Sigmoid colon (tissue), 7 donors: ENCODE results near the gene AP4M1. TPM values are rescaled to one million over a fixed set of nuclear protein-coding genes. Genes with fewer than 3 reads are reported as not detected.

Experiments used
- DNase-seq: peaks from one replicate; pipeline ENCODE4 v3.0.0-alpha.2; 2019
- H3K27ac ChIP-seq, 4 donors: fragments of 200-600 bp; sonication (generic); one replicate each; pipeline ENCODE4 v1.5.1; 2016 to 2019; ENCODE audit warnings: mild to moderate bottlenecking in 1 of 4
- H3K27me3 ChIP-seq, 3 donors: fragments of 200-600 bp; sonication (generic); one replicate each; pipeline ENCODE4 v1.5.1; 2019; ENCODE audit warnings: mild to moderate bottlenecking in 1 of 3
- H3K36me3 ChIP-seq, 4 donors: fragments of 200-600 bp; sonication (generic); one replicate each; pipeline ENCODE4 v1.5.1; 2016 to 2019
- H3K4me1 ChIP-seq, 4 donors: fragments of 200-600 bp; sonication (generic); one replicate each; pipeline ENCODE4 v1.5.1; 2017 to 2019
- H3K4me3 ChIP-seq, 4 donors: fragments of 200-600 bp; sonication (generic); one replicate each; pipeline ENCODE4 v1.5.1; 2017 to 2019; ENCODE audit warnings: mild to moderate bottlenecking in 2 of 4, moderate library complexity in 1 of 4
- H3K9me3 ChIP-seq, 4 donors: fragments of 200-600 bp in 3 of 4; sonication (generic) in 3 of 4; one replicate each; pipeline versions ENCODE4 v1.5.1 to v1.6.1; 2013 to 2019
- CTCF ChIP-seq, 4 experiments: fragments of 450-650 bp in 3 of 4; fragments of 200-600 bp in 1 of 4; IDR thresholded peaks; one replicate each; pipeline ENCODE4 v1.5.1; 2016 to 2019; ENCODE audit warnings: antibody characterized with exemption in 4 of 4, mild to moderate bottlenecking in 3 of 4, moderate library complexity in 2 of 4
- EP300 ChIP-seq, 4 donors: sonication (generic); formaldehyde crosslinking; IDR thresholded peaks; one replicate each; pipeline ENCODE4 v1.6.1; 2017; ENCODE audit warnings: antibody characterized with exemption in 4 of 4
- POLR2A ChIP-seq, 2 donors: fragments of 450-650 bp; IDR thresholded peaks; one replicate each; pipeline ENCODE4 v1.6.1; 2016; ENCODE audit warnings: antibody characterized with exemption in 2 of 2, mild to moderate bottlenecking in 2 of 2, moderate library complexity in 2 of 2
- POLR2AphosphoS5 ChIP-seq, 4 donors: sonication (generic); formaldehyde crosslinking; IDR thresholded peaks; one replicate each; pipeline ENCODE4 v1.6.1; 2017; ENCODE audit warnings: antibody characterized with exemption in 4 of 4
- WGBS, 2 donors: extraction: QIAGEN DNeasy Blood & Tissue Kit; methylation state at CpG; one replicate each; pipeline ENCODE4 v1.1.7; 2013; 5-methylcytosine and 5-hydroxymethylcytosine counted together
- intact Hi-C: fragments of 100-400 bp; cut with DNase I; formaldehyde crosslinking; loops from one replicate; pipeline ENCODE4 v1.15.1; 2023
- polyA plus RNA-seq, 3 donors: library from polyadenylated mRNA; stranded (reverse); fragments of 200-250 nt; gene quantifications; one replicate each; pipeline ENCODE4 v1.2.3, GENCODE V29; 2013
- total RNA-seq, 4 donors: library from RNA; depleted of rRNA; stranded (reverse); fragments of >200 nt; gene quantifications; one replicate each; pipeline ENCODE4 v1.1.0, GENCODE V29; 2016
- donor health status: healthy with polysubstance abuse.
- donor health status: Bipolar disorder and iron deficiency.
- donor health status: healthy.

Gene AP4M1
- total and polyA plus RNA-seq, 7 donors: 14.6 to 26.6 (median 18.1) TPM

- 81 to 88% methylated on average over 11 of the region's 11 CpGs for WGBS, 2 donors
Measured at GRCh38 chr7:100107890-100108289, 6.4 kb downstream of the AP4M1 start.

GRCh38 chr7:100109521-100110163 is 8.2 kb downstream of the AP4M1 start:
- no peak for DNase-seq
- 85 to 92% methylated on average over 12 of the region's 12 CpGs for WGBS, 2 donors
- intact Hi-C loops: no loop called here
- Histone ChIP-seq H3K36me3 (peaks cover 29 to 93% (median 61%) of the 10 kb centered on the region in 4 donors), H3K27ac (no peak overlapping the region), H3K4me3 (no peak overlapping the region), H3K9me3 (no peaks in the 10 kb centered on the region), H3K4me1 (no peaks in the 10 kb centered on the region), H3K27me3 (no peaks in the 10 kb centered on the region)
- TF ChIP-seq CTCF (IDR thresholded peaks at IDR 0.05) (no peak), EP300 (IDR thresholded peaks at IDR 0.05) (no peak), POLR2A (IDR thresholded peaks at IDR 0.05) (no peak), POLR2AphosphoS5 (IDR thresholded peaks at IDR 0.05) (no peak)

More at GRCh38 chr7:100107890-100108289, 6.4 kb downstream of the AP4M1 start:
- H3K4me1 ChIP-seq: peaks cover 0 to 1% (median 0%) of the 10 kb centered on the region in 4 donors
- no peaks in the 10 kb centered on the region for H3K9me3 ChIP-seq
- TF ChIP-seq POLR2A (IDR thresholded peaks at IDR 0.05): no peak
- TF ChIP-seq CTCF (IDR thresholded peaks at IDR 0.05): no peak
- no peak for TF ChIP-seq POLR2AphosphoS5 (IDR thresholded peaks at IDR 0.05)
- no peak for TF ChIP-seq EP300 (IDR thresholded peaks at IDR 0.05)
- intact Hi-C loops: no loop called here
- peaks cover 29 to 97% (median 56%) of the 10 kb centered on the region in 4 donors for H3K36me3 ChIP-seq
- H3K27me3 ChIP-seq: no peaks in the 10 kb centered on the region
- no peak overlapping the region for H3K4me3 ChIP-seq
- no peak for DNase-seq
- no peak overlapping the region for H3K27ac ChIP-seq

GRCh38 chr7:100111156-100111555 is 9.7 kb downstream of the AP4M1 start:
- Histone ChIP-seq H3K4me3 (no peak overlapping the region), H3K9me3 (no peaks in the 10 kb centered on the region), H3K27me3 (no peaks in the 10 kb centered on the region), H3K27ac (no peak overlapping the region), H3K36me3 (peaks cover 29 to 77% (median 52%) of the 10 kb centered on the region in 4 donors), H3K4me1 (no peaks in the 10 kb centered on the region)
- 92 to 97% methylated on average over 7 of the region's 7 CpGs for WGBS, 2 donors
- TF ChIP-seq CTCF (IDR thresholded peaks at IDR 0.05) (no peak), POLR2AphosphoS5 (IDR thresholded peaks at IDR 0.05) (no peak), EP300 (IDR thresholded peaks at IDR 0.05) (no peak), POLR2A (IDR thresholded peaks at IDR 0.05) (no peak)
- intact Hi-C loops: no loop called here
- no peak for DNase-seq

GRCh38 chr7:100111914-100112313 is 10.5 kb downstream of the AP4M1 start:
- 88 to 91% methylated on average over 13 of the region's 13 CpGs for WGBS, 2 donors
- intact Hi-C loops: no loop called here
- Histone ChIP-seq H3K4me3 (no peak overlapping the region), H3K4me1 (no peaks in the 10 kb centered on the region), H3K27ac (no peak overlapping the region), H3K36me3 (peaks cover 27 to 70% (median 45%) of the 10 kb centered on the region in 4 donors), H3K27me3 (no peaks in the 10 kb centered on the region), H3K9me3 (no peaks in the 10 kb centered on the region)
- TF ChIP-seq EP300 (IDR thresholded peaks at IDR 0.05): no peak
- TF ChIP-seq POLR2AphosphoS5 (IDR thresholded peaks at IDR 0.05): no peak
- TF ChIP-seq POLR2A (IDR thresholded peaks at IDR 0.05): no peak
- no peak for TF ChIP-seq CTCF (IDR thresholded peaks at IDR 0.05)
- DNase-seq: no peak
